ENCODE measurements around the gene LRRC28. TPM values are rescaled to one million over a fixed set of nuclear protein-coding genes. Genes with fewer than 3 reads are reported as not detected.

LRRC28 gene
- total and polyA plus RNA-seq, 9 donors, result 11.3 to 39.7 (median 19.6) TPM

- DNase-seq, result no peak
- H3K36me3 ChIP-seq, result no peaks in the 10 kb centered on the region
- intact Hi-C loops (cut with DNase I), result loop anchor here in 1 of 4 donors (5.0 kb wide), 1 partner anchor 113 kb away; no protein-coding TSS in a partner anchor
- H3K4me3 ChIP-seq, result no peak overlapping the region
- no peaks in the 10 kb centered on the region for H3K9me3 ChIP-seq
- no peaks in the 10 kb centered on the region for H3K27me3 ChIP-seq
- TF ChIP-seq EP300 (IDR thresholded peaks at IDR 0.05) (no peak), POLR2A (IDR thresholded peaks at IDR 0.05) (no peak)
- TF ChIP-seq, protein P1, sequence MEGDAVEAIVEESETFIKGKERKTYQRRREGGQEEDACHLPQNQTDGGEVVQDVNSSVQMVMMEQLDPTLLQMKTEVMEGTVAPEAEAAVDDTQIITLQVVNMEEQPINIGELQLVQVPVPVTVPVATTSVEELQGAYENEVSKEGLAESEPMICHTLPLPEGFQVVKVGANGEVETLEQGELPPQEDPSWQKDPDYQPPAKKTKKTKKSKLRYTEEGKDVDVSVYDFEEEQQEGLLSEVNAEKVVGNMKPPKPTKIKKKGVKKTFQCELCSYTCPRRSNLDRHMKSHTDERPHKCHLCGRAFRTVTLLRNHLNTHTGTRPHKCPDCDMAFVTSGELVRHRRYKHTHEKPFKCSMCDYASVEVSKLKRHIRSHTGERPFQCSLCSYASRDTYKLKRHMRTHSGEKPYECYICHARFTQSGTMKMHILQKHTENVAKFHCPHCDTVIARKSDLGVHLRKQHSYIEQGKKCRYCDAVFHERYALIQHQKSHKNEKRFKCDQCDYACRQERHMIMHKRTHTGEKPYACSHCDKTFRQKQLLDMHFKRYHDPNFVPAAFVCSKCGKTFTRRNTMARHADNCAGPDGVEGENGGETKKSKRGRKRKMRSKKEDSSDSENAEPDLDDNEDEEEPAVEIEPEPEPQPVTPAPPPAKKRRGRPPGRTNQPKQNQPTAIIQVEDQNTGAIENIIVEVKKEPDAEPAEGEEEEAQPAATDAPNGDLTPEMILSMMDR (IDR thresholded peaks at IDR 0.05), result no peak
- no peaks in the 10 kb centered on the region for H3K4me1 ChIP-seq (ENCODE audit: insufficient read depth)
- H3K27ac ChIP-seq, result no peak overlapping the region
These were observed 40.9 kb upstream of the LRRC28 start for GRCh38 chr15:99210334-99210733.

- no peaks in the 10 kb centered on the region for H3K4me1 ChIP-seq (ENCODE audit: insufficient read depth)
- intact Hi-C loops (cut with DNase I), result loop anchor here in 3 of 4 donors (2.0 to 5.0 kb wide), 2 partner anchors 107 to 115 kb away; partner anchors contain the start of gene SYNM (in 2 of the 3)
- DNase-seq, result no peak
- H3K36me3 ChIP-seq, result no peaks in the 10 kb centered on the region
- 58 to 65% (median 63%) methylated on average over 4 of the region's 4 CpGs for WGBS, 3 donors
- H3K9me3 ChIP-seq, result no peaks in the 10 kb centered on the region
- no peaks in the 10 kb centered on the region for H3K27me3 ChIP-seq
- H3K27ac ChIP-seq, result no peak overlapping the region
- TF ChIP-seq EP300 (IDR thresholded peaks at IDR 0.05) (no peak), POLR2A (IDR thresholded peaks at IDR 0.05) (no peak)
- TF ChIP-seq, protein P1 (IDR thresholded peaks at IDR 0.05), result no peak
- H3K4me3 ChIP-seq, result no peak overlapping the region
These were observed 39.4 kb upstream of the LRRC28 start for GRCh38 chr15:99211926-99212325.

DNA sequence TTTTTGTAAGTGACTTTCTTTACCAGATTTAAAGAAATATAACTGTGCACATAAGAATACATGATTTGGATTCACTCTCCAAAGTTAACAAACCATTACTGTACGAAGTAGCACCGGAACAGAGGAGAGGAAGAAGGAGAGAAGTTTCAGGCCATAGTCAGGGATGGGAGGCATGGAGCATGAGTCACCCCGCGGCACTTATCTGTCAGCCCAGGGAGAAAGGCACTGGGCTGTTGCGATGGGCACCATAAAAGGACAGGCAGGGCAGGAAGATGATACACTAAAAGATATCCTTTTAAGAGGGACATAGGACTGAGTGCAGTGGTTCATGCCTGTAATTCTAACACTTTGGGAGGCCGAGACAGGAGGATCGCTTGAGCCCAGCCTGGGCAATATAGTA, 38.9 kb upstream of the LRRC28 start:
- no peak for DNase-seq
- no peak overlapping the region for H3K27ac ChIP-seq
- H3K4me3 ChIP-seq, result no peak overlapping the region
- no peaks in the 10 kb centered on the region for H3K9me3 ChIP-seq
- no peaks in the 10 kb centered on the region for H3K36me3 ChIP-seq
- WGBS, 3 donors, result 83 to 88% (median 85%) methylated on average over 7 of the region's 7 CpGs
- TF ChIP-seq EP300 (IDR thresholded peaks at IDR 0.05) (no peak), POLR2A (IDR thresholded peaks at IDR 0.05) (no peak)
- TF ChIP-seq, protein P1 (IDR thresholded peaks at IDR 0.05), result no peak
- H3K27me3 ChIP-seq, result no peaks in the 10 kb centered on the region
- no peaks in the 10 kb centered on the region for H3K4me1 ChIP-seq (ENCODE audit: insufficient read depth)
- intact Hi-C loops (cut with DNase I), result loop anchor here in 3 of 4 donors (2.0 to 5.0 kb wide), 2 partner anchors 108 to 115 kb away; partner anchors contain the start of gene SYNM (in 2 of the 3)

GRCh38 chr15:99213187-99213811, 38.0 kb upstream of the LRRC28 start:
- TF ChIP-seq EP300 (IDR thresholded peaks at IDR 0.05) (no peak), POLR2A (IDR thresholded peaks at IDR 0.05) (no peak)
- TF ChIP-seq, protein P1 (IDR thresholded peaks at IDR 0.05), result peak; percentile 78 to 80 (median 79)
- Histone ChIP-seq H3K27me3 (no peaks in the 10 kb centered on the region), H3K9me3 (no peaks in the 10 kb centered on the region), H3K4me3 (no peak overlapping the region), H3K27ac (no peak overlapping the region), H3K36me3 (no peaks in the 10 kb centered on the region), H3K4me1 (ENCODE audit: insufficient read depth) (no peaks in the 10 kb centered on the region)
- WGBS, 3 donors, result 3 to 4% (median 3%) methylated on average over 1 of the region's 1 CpG
- intact Hi-C loops (cut with DNase I), result loop anchor here in 3 of 4 donors (2.0 to 5.0 kb wide), 2 partner anchors 108 to 116 kb away; partner anchors contain the start of gene SYNM (in 2 of the 3)
- peak; percentile 74 to 88 (median 85) for DNase-seq

Measured in ovary (tissue), 9 donors.